H9 (cell line): ENCODE data around the gene SLC35F3. TPM values are rescaled to one million over a fixed set of nuclear protein-coding genes. Genes with fewer than 3 reads are reported as not detected.

ENCODE experiments used
- DNase-seq: peaks from one replicate; pipeline ENCODE4 v3.0.0-alpha.2; 2017
- H2AFZ ChIP-seq: one replicate; pipeline ENCODE4 v1.6.1; 2013; ENCODE audit warnings: mild to moderate bottlenecking, low read length, control low read depth, moderate library complexity
- H2AK5ac ChIP-seq: 2 replicates; pipeline ENCODE4 v1.6.1; 2013; ENCODE audit warnings: low read length, control low read depth, mixed read lengths; ENCODE audit not compliant: insufficient read length
- H2BK120ac ChIP-seq: one replicate; pipeline ENCODE4 v1.6.1; 2013; ENCODE audit warnings: low read depth, mild to moderate bottlenecking, low read length, control low read depth, inconsistent platforms; ENCODE audit not compliant: poor library complexity, severe bottlenecking
- H2BK12ac ChIP-seq: 2 replicates; pipeline ENCODE4 v1.6.1; 2013; ENCODE audit warnings: low read length, control low read depth, mixed read lengths, low read depth; ENCODE audit not compliant: insufficient read length
- H2BK15ac ChIP-seq: 2 replicates; pipeline ENCODE4 v1.6.1; 2013; ENCODE audit warnings: low read depth, low read length, control low read depth
- H2BK20ac ChIP-seq: one replicate; pipeline ENCODE4 v1.6.1; 2013; ENCODE audit warnings: low read depth, mild to moderate bottlenecking, low read length, control low read depth, inconsistent platforms; ENCODE audit not compliant: poor library complexity, severe bottlenecking
- H2BK5ac ChIP-seq: 2 replicates; pipeline ENCODE4 v1.6.1; 2013; ENCODE audit warnings: low read length, control low read depth, mixed read lengths; ENCODE audit not compliant: insufficient read length
- H3K14ac ChIP-seq: 2 replicates; pipeline ENCODE4 v1.6.1; 2013; ENCODE audit warnings: low read length, control low read depth; ENCODE audit not compliant: insufficient read depth
- H3K18ac ChIP-seq: 2 replicates; pipeline ENCODE4 v1.6.1; 2013; ENCODE audit warnings: low read depth, mild to moderate bottlenecking, mixed read lengths, low read length, control low read depth; ENCODE audit not compliant: insufficient read length
- H3K23ac ChIP-seq: 2 replicates; pipeline ENCODE4 v1.6.1; 2013; ENCODE audit warnings: low read length, control low read depth, mixed read lengths, low read depth; ENCODE audit not compliant: insufficient read length
- H3K23me2 ChIP-seq: 2 replicates; pipeline ENCODE4 v1.6.1; 2013; ENCODE audit warnings: low read depth, mild to moderate bottlenecking, mixed read lengths, low read length, control low read depth; ENCODE audit not compliant: insufficient read length, poor library complexity, severe bottlenecking
- H3K27ac ChIP-seq: 2 replicates; pipeline ENCODE4 v1.5.1; 2013; ENCODE audit warnings: low read length, control low read depth, mixed read lengths, low read depth; ENCODE audit not compliant: insufficient read length
- H3K27me3 ChIP-seq: 2 replicates; pipeline ENCODE4 v1.6.1; 2013; ENCODE audit warnings: low read length, control low read depth, inconsistent platforms; ENCODE audit not compliant: insufficient read depth
- H3K4ac ChIP-seq: 2 replicates; pipeline ENCODE4 v1.6.1; 2013; ENCODE audit warnings: low read depth, mild to moderate bottlenecking, control low read depth, inconsistent platforms, low read length, moderate library complexity
- H3K4me1 ChIP-seq: 2 replicates; pipeline ENCODE4 v1.6.1; 2013; ENCODE audit warnings: low read length, control low read depth, inconsistent platforms; ENCODE audit not compliant: insufficient read depth
- H3K4me2 ChIP-seq: 2 replicates; pipeline ENCODE4 v1.6.1; 2013; ENCODE audit warnings: low read length, control low read depth, mixed read lengths; ENCODE audit not compliant: insufficient read length, insufficient read depth
- H3K56ac ChIP-seq: 2 replicates; pipeline ENCODE4 v1.6.1; 2013; ENCODE audit warnings: low read depth, mild to moderate bottlenecking, mixed read lengths, low read length, control low read depth; ENCODE audit not compliant: insufficient read length
- H3K79me1 ChIP-seq: 2 replicates; pipeline ENCODE4 v1.6.1; 2013; ENCODE audit warnings: low read depth, mild to moderate bottlenecking, moderate library complexity, low read length, control low read depth, inconsistent platforms; ENCODE audit not compliant: insufficient read depth, poor library complexity, severe bottlenecking
- H3K79me2 ChIP-seq: 2 replicates; pipeline ENCODE4 v1.6.1; 2013; ENCODE audit warnings: low read length, control low read depth, inconsistent platforms; ENCODE audit not compliant: insufficient read depth
- H3K9ac ChIP-seq: 2 replicates; pipeline ENCODE4 v1.6.1; 2013; ENCODE audit warnings: low read length, control low read depth, mixed read lengths; ENCODE audit not compliant: insufficient read length; ENCODE audit errors: extremely low read depth
- H3K9me3 ChIP-seq: one replicate; pipeline ENCODE4 v1.6.1; 2013; ENCODE audit warnings: low read depth, low read length, inconsistent platforms; ENCODE audit not compliant: control insufficient read depth
- H3T11ph ChIP-seq: one replicate; pipeline ENCODE4 v1.6.1; 2013; ENCODE audit warnings: mild to moderate bottlenecking, low read length, control low read depth, inconsistent platforms
- H4K20me1 ChIP-seq: one replicate; pipeline ENCODE4 v1.6.1; 2013; ENCODE audit not compliant: control insufficient read depth, insufficient read length, insufficient read depth
- H4K5ac ChIP-seq: 2 replicates; pipeline ENCODE4 v1.6.1; 2013; ENCODE audit warnings: low read depth, mild to moderate bottlenecking, mixed read lengths, low read length, control low read depth; ENCODE audit not compliant: insufficient read length
- H4K8ac ChIP-seq: replicated peaks from 2 replicates; pipeline ENCODE4 v1.6.1; 2013; ENCODE audit warnings: low read length, control low read depth, mixed read lengths, low read depth; ENCODE audit not compliant: insufficient read length
- H4K91ac ChIP-seq: 2 replicates; pipeline ENCODE4 v1.6.1; 2013; ENCODE audit warnings: low read depth, mild to moderate bottlenecking, moderate library complexity, mixed read lengths, low read length, control low read depth; ENCODE audit not compliant: insufficient read length
- H3K27ac Mint-ChIP-seq, 3 experiments: 2 replicates in 2 of 3; 3 replicates in 1 of 3; pipeline ENCODE4 v1.8.0; 2020 to 2021; ENCODE audit warnings: mixed read lengths in 3 of 3, mild to moderate bottlenecking in 1 of 3, moderate library complexity in 1 of 3
- H3K27me3 Mint-ChIP-seq: 2 replicates; pipeline ENCODE4 v1.8.0; 2021; ENCODE audit warnings: low read depth, mild to moderate bottlenecking, moderate library complexity, mixed read lengths
- H3K36me3 Mint-ChIP-seq, 3 experiments: 2 replicates in 2 of 3; 3 replicates in 1 of 3; pipeline ENCODE4 v1.8.0; 2020 to 2021; ENCODE audit warnings: low read depth in 3 of 3, mixed read lengths in 3 of 3; ENCODE audit not compliant: insufficient read depth in 1 of 3
- H3K4me1 Mint-ChIP-seq, 2 experiments: 2 replicates each; pipeline ENCODE4 v1.8.0; 2020; ENCODE audit warnings: mixed read lengths in 2 of 2
- H3K4me3 Mint-ChIP-seq, 2 experiments: 2 replicates in 1 of 2; 3 replicates in 1 of 2; pipeline ENCODE4 v1.8.0; 2020 to 2021; ENCODE audit warnings: mild to moderate bottlenecking in 2 of 2, mixed read lengths in 2 of 2, moderate library complexity in 1 of 2
- H3K9me3 Mint-ChIP-seq, 2 experiments: 2 replicates in 1 of 2; 3 replicates in 1 of 2; pipeline ENCODE4 v1.8.0; 2020; ENCODE audit warnings: mild to moderate bottlenecking in 2 of 2, mixed read lengths in 2 of 2, moderate library complexity in 1 of 2
- WGBS: extraction: QIAGEN DNeasy Blood & Tissue Kit; methylation state at CpG from one replicate; pipeline ENCODE4 v1.1.7; 2013; ENCODE audit warnings: missing lambda C conversion rate, low lambda C conversion rate, mixed read lengths; ENCODE audit not compliant: insufficient read length; ENCODE audit errors: extremely low coverage; 5-methylcytosine and 5-hydroxymethylcytosine counted together
- total RNA-seq: library from RNA; stranded (reverse); gene quantifications from 2 replicates; pipeline ENCODE4 v1.2.1, GENCODE V29; 2021
- TF ChIP-seq, protein P1 (sequence below): fragments of 200-600 bp; sonication (generic); conservative IDR thresholded peaks from 3 replicates; pipeline ENCODE4 v1.8.0; 2021; ENCODE audit warnings: antibody characterized with exemption, mild to moderate bottlenecking

SLC35F3 gene
- total RNA-seq, 1 experiment from 2014 or later, result 0.81 TPM

DNA sequence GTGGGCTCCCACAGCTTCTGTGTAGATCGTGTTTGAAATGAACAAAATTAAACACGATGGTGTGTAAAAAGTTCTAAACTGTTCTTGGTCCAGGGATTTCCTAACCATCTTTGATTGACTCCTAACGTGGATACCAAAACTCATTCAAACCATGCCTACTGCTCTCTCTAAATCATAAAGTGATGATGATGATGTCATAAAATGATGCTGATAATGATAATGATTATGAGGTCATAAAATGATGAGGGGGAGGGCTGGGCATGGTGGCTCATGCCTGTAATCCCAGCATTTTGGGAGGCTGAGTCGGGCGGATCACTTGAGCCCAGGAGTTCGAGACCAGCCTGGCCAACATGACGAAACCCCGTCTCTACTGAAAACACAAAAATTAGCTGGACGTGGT, 335.5 kb downstream of the SLC35F3 start:
- no peak overlapping the region for H3K4me3 Mint-ChIP-seq
- H3K36me3 Mint-ChIP-seq, result no peaks in the 10 kb centered on the region

More for the DNA sequence above, 335.5 kb downstream of the SLC35F3 start:
- no peak overlapping the region for H3K18ac ChIP-seq
- no peak overlapping the region for H2BK5ac ChIP-seq
- no peaks in the 10 kb centered on the region for H3K4me1 ChIP-seq
- no peaks in the 10 kb centered on the region for H3K79me2 ChIP-seq
- Mint-ChIP-seq H3K4me1 (peaks cover 0 to 4% of the 10 kb centered on the region in 2 experiments; a peak in 2 of 4 replicates), H3K27ac (no peak overlapping the region), H3K9me3 (no peaks in the 10 kb centered on the region; a peak in 1 of 5 replicates), H3K27me3 (peaks cover 2% of the 10 kb centered on the region)
- H3K23ac ChIP-seq, result no peak overlapping the region
- WGBS, result no CpG with 5 or more reads among the region's 9 CpGs
- no peak overlapping the region for H2BK12ac ChIP-seq
- no peak overlapping the region for H3K27ac ChIP-seq
- H2AFZ ChIP-seq, result no peak overlapping the region
- no peak overlapping the region for H3K56ac ChIP-seq
- H3K9me3 ChIP-seq, result no peaks in the 10 kb centered on the region
- H3K14ac ChIP-seq, result no peak overlapping the region
- H2BK120ac ChIP-seq, result no peak overlapping the region
- no peak overlapping the region for H4K5ac ChIP-seq
- no peak overlapping the region for H4K91ac ChIP-seq
- no peaks in the 10 kb centered on the region for H3K27me3 ChIP-seq
- H3K4me2 ChIP-seq, result no peak overlapping the region
- H3K79me1 ChIP-seq, result no peaks in the 10 kb centered on the region
- H3T11ph ChIP-seq, result no peak overlapping the region
- H4K8ac ChIP-seq, result no peak overlapping the region
- H3K9ac ChIP-seq, result no peak overlapping the region
- H2BK20ac ChIP-seq, result no peak overlapping the region
- no peaks in the 10 kb centered on the region for H4K20me1 ChIP-seq
- TF ChIP-seq, protein P1, sequence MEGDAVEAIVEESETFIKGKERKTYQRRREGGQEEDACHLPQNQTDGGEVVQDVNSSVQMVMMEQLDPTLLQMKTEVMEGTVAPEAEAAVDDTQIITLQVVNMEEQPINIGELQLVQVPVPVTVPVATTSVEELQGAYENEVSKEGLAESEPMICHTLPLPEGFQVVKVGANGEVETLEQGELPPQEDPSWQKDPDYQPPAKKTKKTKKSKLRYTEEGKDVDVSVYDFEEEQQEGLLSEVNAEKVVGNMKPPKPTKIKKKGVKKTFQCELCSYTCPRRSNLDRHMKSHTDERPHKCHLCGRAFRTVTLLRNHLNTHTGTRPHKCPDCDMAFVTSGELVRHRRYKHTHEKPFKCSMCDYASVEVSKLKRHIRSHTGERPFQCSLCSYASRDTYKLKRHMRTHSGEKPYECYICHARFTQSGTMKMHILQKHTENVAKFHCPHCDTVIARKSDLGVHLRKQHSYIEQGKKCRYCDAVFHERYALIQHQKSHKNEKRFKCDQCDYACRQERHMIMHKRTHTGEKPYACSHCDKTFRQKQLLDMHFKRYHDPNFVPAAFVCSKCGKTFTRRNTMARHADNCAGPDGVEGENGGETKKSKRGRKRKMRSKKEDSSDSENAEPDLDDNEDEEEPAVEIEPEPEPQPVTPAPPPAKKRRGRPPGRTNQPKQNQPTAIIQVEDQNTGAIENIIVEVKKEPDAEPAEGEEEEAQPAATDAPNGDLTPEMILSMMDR, result no peak
- H2BK15ac ChIP-seq, result no peak overlapping the region
- no peak for DNase-seq
- no peak overlapping the region for H2AK5ac ChIP-seq
- no peak overlapping the region for H3K4ac ChIP-seq
- H3K23me2 ChIP-seq, result no peaks in the 10 kb centered on the region
